SK-N-SH (cell line): ENCODE results near the gene ARHGEF10L. TPM values are rescaled to one million over a fixed set of nuclear protein-coding genes. Genes with fewer than 3 reads are reported as not detected.

Experiments
- CTCF ChIA-PET: fragments of 300-600, 350-600 bp; formaldehyde crosslinking; extraction: SDS; loops from one replicate; lab custom pipeline; 2021; lab: Yijun Ruan, JAX
- POLR2A ChIA-PET: fragments of 350-600 bp; sonication (Branson Sonifier 250); formaldehyde crosslinking; extraction: SDS; loops from one replicate; lab custom pipeline; 2020; ENCODE audit warnings: antibody characterized with exemption, inconsistent platforms; lab: Yijun Ruan, JAX
- DNase-seq: peaks from one replicate; pipeline ENCODE4 v3.0.0; 2012
- H2AFZ ChIP-seq: fragments of 200-600 bp; sonication (generic); 2 replicates; pipeline ENCODE4 v1.8.1; 2016; ENCODE audit warnings: antibody characterized with exemption, mild to moderate bottlenecking, low read depth
- H3F3A ChIP-seq: fragments of 200-600 bp; sonication (generic); replicated peaks from 2 replicates; pipeline ENCODE3; 2016; ENCODE audit warnings: antibody characterized with exemption, mild to moderate bottlenecking; ENCODE audit not compliant: insufficient read depth
- H3K27ac ChIP-seq, 2 experiments: fragments of 200-500 bp in 1 of 2; fragments of 200-600 bp in 1 of 2; sonication (Bioruptor generic) in 1 of 2; sonication (generic), shearing (Covaris generic) in 1 of 2; 2 replicates each; pipeline versions ENCODE4 v1.5.1 to v1.6.1; 2014 to 2016; ENCODE audit warnings: low read depth in 2 of 2, inconsistent platforms in 1 of 2, low read length in 1 of 2, mild to moderate bottlenecking in 1 of 2, mixed read lengths in 1 of 2
- H3K27me3 ChIP-seq: fragments of 200-600 bp; sonication (generic), shearing (Covaris generic); 2 replicates; pipeline ENCODE4 v1.6.1; 2016; ENCODE audit warnings: mixed run types; ENCODE audit not compliant: insufficient read depth
- H3K36me3 ChIP-seq, 2 experiments: fragments of 200-500 bp in 1 of 2; fragments of 200-600 bp in 1 of 2; sonication (Bioruptor generic) in 1 of 2; sonication (generic) in 1 of 2; replicated peaks in 1 of 2; 2 replicates each; pipeline versions ENCODE3 to v1.5.1; 2014 to 2016; ENCODE audit warnings: low read length in 1 of 2, mild to moderate bottlenecking in 1 of 2; ENCODE audit not compliant: insufficient read depth in 2 of 2, control insufficient read depth in 1 of 2
- H3K4me1 ChIP-seq, 2 experiments: fragments of 200-500 bp in 1 of 2; fragments of 200-600 bp in 1 of 2; sonication (Bioruptor generic) in 1 of 2; sonication (generic), shearing (Covaris generic) in 1 of 2; 2 replicates each; pipeline versions ENCODE4 v1.5.1 to v1.6.1; 2014 to 2016; ENCODE audit warnings: low read depth in 1 of 2, low read length in 1 of 2, mixed run types in 1 of 2; ENCODE audit not compliant: insufficient read depth in 2 of 2, control insufficient read depth in 1 of 2
- H3K4me2 ChIP-seq: fragments of 200-600 bp; sonication (generic), shearing (Covaris generic); 2 replicates; pipeline ENCODE4 v1.6.1; 2017; ENCODE audit warnings: mixed run types
- H3K4me3 ChIP-seq, 2 experiments: fragments of 200-500 bp in 1 of 2; fragments of 200-600 bp in 1 of 2; sonication (Bioruptor generic) in 1 of 2; sonication (generic), shearing (Covaris generic) in 1 of 2; 2 replicates each; pipeline versions ENCODE4 v1.5.1 to v1.8.1; 2014 to 2016; ENCODE audit warnings: low read depth in 2 of 2, inconsistent platforms in 1 of 2, low read length in 1 of 2, mild to moderate bottlenecking in 1 of 2, mixed read lengths in 1 of 2, moderate library complexity in 1 of 2
- H3K79me2 ChIP-seq: fragments of 200-600 bp; sonication (generic); 2 replicates; pipeline ENCODE4 v1.8.1; 2017; ENCODE audit warnings: mild to moderate bottlenecking; ENCODE audit not compliant: insufficient read depth
- H3K9ac ChIP-seq: fragments of 200-600 bp; sonication (generic); 2 replicates; pipeline ENCODE4 v1.6.1; 2017; ENCODE audit warnings: mixed run types
- H3K9me2 ChIP-seq: fragments of 200-600 bp; sonication (generic); 2 replicates; pipeline ENCODE4 v1.6.1; 2017; ENCODE audit warnings: mixed run types
- H3K9me3 ChIP-seq: fragments of 200-600 bp; sonication (generic); 2 replicates; pipeline ENCODE4 v1.6.1; 2017; ENCODE audit warnings: mixed run types, mild to moderate bottlenecking, moderate library complexity
- H4K20me1 ChIP-seq: fragments of 200-600 bp; sonication (generic); 2 replicates; pipeline ENCODE4 v1.6.1; 2017; ENCODE audit warnings: mild to moderate bottlenecking, mixed run types; ENCODE audit not compliant: insufficient read depth
- CHD2 ChIP-seq: fragments of 150-350 bp; IDR thresholded peaks from 2 replicates; pipeline ENCODE4 v1.6.1; 2018; ENCODE audit warnings: low read length; ENCODE audit not compliant: partially characterized antibody
- ELF1 ChIP-seq: IDR thresholded peaks from 2 replicates; pipeline ENCODE4 v1.4.0; 2012
- EZH2phosphoT487 ChIP-seq: fragments of 200-600 bp; sonication (generic); IDR thresholded peaks from 2 replicates; pipeline ENCODE4 v1.6.1; 2017; ENCODE audit warnings: low read depth, mixed run types, mild to moderate bottlenecking, antibody characterized with exemption, moderate library complexity, borderline replicate concordance
- FOSL2 ChIP-seq: IDR thresholded peaks from 2 replicates; pipeline ENCODE4 v1.4.0; 2012; ENCODE audit warnings: low read depth, mild to moderate bottlenecking, moderate library complexity, borderline replicate concordance
- FOXJ3 ChIP-seq: sonication (generic); formaldehyde crosslinking; IDR thresholded peaks from 2 replicates; pipeline ENCODE4 v1.5.1; 2020; ENCODE audit warnings: mild to moderate bottlenecking, missing genetic modification reagents
- JUND ChIP-seq: IDR thresholded peaks from 2 replicates; pipeline ENCODE4 v1.4.0; 2012
- MEF2A ChIP-seq: IDR thresholded peaks from 2 replicates; pipeline ENCODE4 v1.4.0; 2012; ENCODE audit warnings: low read depth, borderline replicate concordance
- MXI1 ChIP-seq: IDR thresholded peaks from 2 replicates; pipeline ENCODE4 v1.6.1; 2012; ENCODE audit warnings: mild to moderate bottlenecking, low read depth, low read length, improper control_type of control experiment
- NFIC ChIP-seq: IDR thresholded peaks from 2 replicates; pipeline ENCODE4 v1.4.0; 2012; ENCODE audit warnings: borderline replicate concordance
- NRF1 ChIP-seq: IDR thresholded peaks from 2 replicates; pipeline ENCODE4 v1.6.1; 2012; ENCODE audit warnings: low read depth, mild to moderate bottlenecking, low read length
- POLR2AphosphoS5 ChIP-seq: IDR thresholded peaks from 2 replicates; pipeline ENCODE4 v1.6.1; 2012; ENCODE audit warnings: low read depth, low read length
- RAD21 ChIP-seq: IDR thresholded peaks from 2 replicates; pipeline ENCODE4 v1.6.1; 2012; ENCODE audit warnings: mild to moderate bottlenecking, low read length
- RCOR1 ChIP-seq: fragments of 150-350 bp; IDR thresholded peaks from 2 replicates; pipeline ENCODE4 v1.6.1; 2017; ENCODE audit warnings: antibody characterized with exemption, low read length
- RFX5 ChIP-seq: IDR thresholded peaks from 2 replicates; pipeline ENCODE4 v1.6.1; 2012; ENCODE audit warnings: mild to moderate bottlenecking, improper control_type of control experiment, low read length
- RXRA ChIP-seq: IDR thresholded peaks from 2 replicates; pipeline ENCODE4 v1.4.0; 2012; ENCODE audit warnings: low read depth, mild to moderate bottlenecking, borderline replicate concordance
- SIN3A ChIP-seq: IDR thresholded peaks from 2 replicates; pipeline ENCODE4 v1.6.1; 2012; ENCODE audit warnings: low read depth, mild to moderate bottlenecking, low read length, moderate library complexity, borderline replicate concordance
- SMC3 ChIP-seq: IDR thresholded peaks from 2 replicates; pipeline ENCODE4 v1.6.1; 2012; ENCODE audit warnings: low read depth, low read length, improper control_type of control experiment
- TCF12 ChIP-seq: IDR thresholded peaks from 2 replicates; pipeline ENCODE4 v1.4.0; 2012
- TEAD4 ChIP-seq: IDR thresholded peaks from 2 replicates; pipeline ENCODE4 v1.4.0; 2012; ENCODE audit warnings: mild to moderate bottlenecking, borderline replicate concordance; ENCODE audit not compliant: insufficient read depth
- YY1 ChIP-seq: IDR thresholded peaks from 2 replicates; pipeline ENCODE4 v1.4.0; 2012; ENCODE audit warnings: low read depth, mild to moderate bottlenecking
- WGBS: methylation state at CpG from one replicate; pipeline ENCODE4 v1.1.6; 2017; ENCODE audit warnings: low lambda C conversion rate; 5-methylcytosine and 5-hydroxymethylcytosine counted together
- polyA plus RNA-seq, 3 experiments: library from polyadenylated mRNA; depleted of rRNA; stranded (reverse); fragments of >200 nt; gene quantifications; 2 replicates each; pipeline ENCODE4 v1.2.3, GENCODE V29; 2012
- TF ChIP-seq, protein P1 (sequence below): IDR thresholded peaks from 2 replicates; pipeline ENCODE4 v1.4.0; 2012; ENCODE audit warnings: low read depth, borderline replicate concordance
- TF ChIP-seq, protein P2 (sequence below): IDR thresholded peaks from 2 replicates; pipeline ENCODE4; 2012
- TF ChIP-seq, protein P3 (sequence below): IDR thresholded peaks from 2 replicates; pipeline ENCODE4 v1.6.1; 2012; ENCODE audit warnings: mild to moderate bottlenecking, low read depth, low read length, moderate library complexity
- TF ChIP-seq, protein P4 (sequence below): fragments of 150-350 bp; IDR thresholded peaks from 2 replicates; pipeline ENCODE4 v1.6.1; 2017; ENCODE audit warnings: antibody characterized with exemption, low read length, low read depth, borderline replicate concordance
- TF ChIP-seq, protein P5 (sequence below): fragments of 150-350 bp; IDR thresholded peaks from 2 replicates; pipeline ENCODE4 v1.6.1; 2016; ENCODE audit warnings: mild to moderate bottlenecking, low read depth, low read length
- TF ChIP-seq, protein P6 (sequence below): IDR thresholded peaks from 2 replicates; pipeline ENCODE4 v1.4.0; 2012; ENCODE audit warnings: low read depth

The ARHGEF10L gene
- polyA plus RNA-seq, 1 of the 3 experiments (the other 2 are of a cell fraction), result 12.5 TPM

DNA sequence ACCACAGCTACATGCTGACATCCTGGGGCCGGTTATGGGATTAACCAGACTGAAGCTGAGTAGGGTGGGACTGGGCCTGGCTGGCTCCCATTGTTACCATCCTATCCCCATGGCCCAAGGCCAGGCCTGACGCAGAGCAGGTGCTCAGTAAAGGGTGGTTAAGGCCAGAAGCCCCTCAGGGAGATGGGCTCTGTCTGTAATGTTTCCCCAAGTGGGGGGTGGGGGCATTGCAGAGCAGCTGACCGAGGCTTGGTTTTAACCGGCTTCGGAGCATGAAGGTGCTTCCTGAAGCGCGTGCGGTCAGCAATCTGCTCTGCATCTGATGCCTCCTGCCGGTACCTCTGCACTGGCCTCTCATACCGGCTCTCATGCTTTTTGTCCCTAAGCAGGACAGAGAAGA is 132.2 kb downstream of the ARHGEF10L start:
- Histone ChIP-seq H3K27me3 (no peaks in the 10 kb centered on the region), H3F3A (peaks cover 9% of the 10 kb centered on the region), H3K79me2 (no peaks in the 10 kb centered on the region), H3K4me1 (peaks cover 0 to 59% of the 10 kb centered on the region in 2 experiments; a peak in 2 of 4 replicates), H3K36me3 (peaks cover 0 to 3% of the 10 kb centered on the region in 2 experiments), H3K9me2 (no peaks in the 10 kb centered on the region), H3K9ac (no peak overlapping the region), H2AFZ (no peak overlapping the region), H3K4me3 (no peak overlapping the region), H4K20me1 (peaks cover 22% of the 10 kb centered on the region), H3K27ac (peak overlapping the region in 1 of 2 experiments; percentile 95; a peak in 2 of 4 replicates)
- WGBS, result 72% methylated on average over 8 of the region's 10 CpGs
- ChIA-PET POLR2A (interaction anchor here (1.7 to 1.9 kb wide), 2 partner anchors 11 to 17 kb away, joined by 3 to 7 read pairs; no protein-coding TSS in a partner anchor), CTCF (interaction anchor here (0.6 to 6.3 kb wide), 7 partner anchors 10 to 72 kb away, joined by 3 to 52 read pairs (median 4); no protein-coding TSS in a partner anchor)
- DNase-seq, result peak; percentile 80
- TF ChIP-seq MXI1 (0 out of 2 replicates have a peak, but pooled peaks have one; percentile 27), FOSL2 (no peak), CHD2 (no peak), MEF2A (no peak), RFX5 (no peak), RXRA (no peak), NRF1 (no peak), EZH2phosphoT487 (no peak), TCF12 (no peak), NFIC (no peak), TEAD4 (no peak), SMC3 (no peak), RAD21 (0 out of 2 replicates have a peak, but pooled peaks have one; percentile 12), RCOR1 (no peak), ELF1 (no peak), POLR2AphosphoS5 (no peak), SIN3A (no peak), FOXJ3 (CRISPR knock-in tag) (peak; percentile 8; the same call in 1 of the 2 replicates), JUND (no peak), YY1 (no peak)
- TF ChIP-seq, protein P1, sequence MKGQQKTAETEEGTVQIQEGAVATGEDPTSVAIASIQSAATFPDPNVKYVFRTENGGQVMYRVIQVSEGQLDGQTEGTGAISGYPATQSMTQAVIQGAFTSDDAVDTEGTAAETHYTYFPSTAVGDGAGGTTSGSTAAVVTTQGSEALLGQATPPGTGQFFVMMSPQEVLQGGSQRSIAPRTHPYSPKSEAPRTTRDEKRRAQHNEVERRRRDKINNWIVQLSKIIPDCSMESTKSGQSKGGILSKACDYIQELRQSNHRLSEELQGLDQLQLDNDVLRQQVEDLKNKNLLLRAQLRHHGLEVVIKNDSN, result no peak
- TF ChIP-seq, protein P2, sequence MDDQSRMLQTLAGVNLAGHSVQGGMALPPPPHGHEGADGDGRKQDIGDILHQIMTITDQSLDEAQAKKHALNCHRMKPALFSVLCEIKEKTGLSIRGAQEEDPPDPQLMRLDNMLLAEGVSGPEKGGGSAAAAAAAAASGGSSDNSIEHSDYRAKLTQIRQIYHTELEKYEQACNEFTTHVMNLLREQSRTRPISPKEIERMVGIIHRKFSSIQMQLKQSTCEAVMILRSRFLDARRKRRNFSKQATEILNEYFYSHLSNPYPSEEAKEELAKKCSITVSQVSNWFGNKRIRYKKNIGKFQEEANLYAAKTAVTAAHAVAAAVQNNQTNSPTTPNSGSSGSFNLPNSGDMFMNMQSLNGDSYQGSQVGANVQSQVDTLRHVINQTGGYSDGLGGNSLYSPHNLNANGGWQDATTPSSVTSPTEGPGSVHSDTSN, result no peak
- TF ChIP-seq, protein P3, sequence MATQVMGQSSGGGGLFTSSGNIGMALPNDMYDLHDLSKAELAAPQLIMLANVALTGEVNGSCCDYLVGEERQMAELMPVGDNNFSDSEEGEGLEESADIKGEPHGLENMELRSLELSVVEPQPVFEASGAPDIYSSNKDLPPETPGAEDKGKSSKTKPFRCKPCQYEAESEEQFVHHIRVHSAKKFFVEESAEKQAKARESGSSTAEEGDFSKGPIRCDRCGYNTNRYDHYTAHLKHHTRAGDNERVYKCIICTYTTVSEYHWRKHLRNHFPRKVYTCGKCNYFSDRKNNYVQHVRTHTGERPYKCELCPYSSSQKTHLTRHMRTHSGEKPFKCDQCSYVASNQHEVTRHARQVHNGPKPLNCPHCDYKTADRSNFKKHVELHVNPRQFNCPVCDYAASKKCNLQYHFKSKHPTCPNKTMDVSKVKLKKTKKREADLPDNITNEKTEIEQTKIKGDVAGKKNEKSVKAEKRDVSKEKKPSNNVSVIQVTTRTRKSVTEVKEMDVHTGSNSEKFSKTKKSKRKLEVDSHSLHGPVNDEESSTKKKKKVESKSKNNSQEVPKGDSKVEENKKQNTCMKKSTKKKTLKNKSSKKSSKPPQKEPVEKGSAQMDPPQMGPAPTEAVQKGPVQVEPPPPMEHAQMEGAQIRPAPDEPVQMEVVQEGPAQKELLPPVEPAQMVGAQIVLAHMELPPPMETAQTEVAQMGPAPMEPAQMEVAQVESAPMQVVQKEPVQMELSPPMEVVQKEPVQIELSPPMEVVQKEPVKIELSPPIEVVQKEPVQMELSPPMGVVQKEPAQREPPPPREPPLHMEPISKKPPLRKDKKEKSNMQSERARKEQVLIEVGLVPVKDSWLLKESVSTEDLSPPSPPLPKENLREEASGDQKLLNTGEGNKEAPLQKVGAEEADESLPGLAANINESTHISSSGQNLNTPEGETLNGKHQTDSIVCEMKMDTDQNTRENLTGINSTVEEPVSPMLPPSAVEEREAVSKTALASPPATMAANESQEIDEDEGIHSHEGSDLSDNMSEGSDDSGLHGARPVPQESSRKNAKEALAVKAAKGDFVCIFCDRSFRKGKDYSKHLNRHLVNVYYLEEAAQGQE, result no peak
- TF ChIP-seq, protein P4, sequence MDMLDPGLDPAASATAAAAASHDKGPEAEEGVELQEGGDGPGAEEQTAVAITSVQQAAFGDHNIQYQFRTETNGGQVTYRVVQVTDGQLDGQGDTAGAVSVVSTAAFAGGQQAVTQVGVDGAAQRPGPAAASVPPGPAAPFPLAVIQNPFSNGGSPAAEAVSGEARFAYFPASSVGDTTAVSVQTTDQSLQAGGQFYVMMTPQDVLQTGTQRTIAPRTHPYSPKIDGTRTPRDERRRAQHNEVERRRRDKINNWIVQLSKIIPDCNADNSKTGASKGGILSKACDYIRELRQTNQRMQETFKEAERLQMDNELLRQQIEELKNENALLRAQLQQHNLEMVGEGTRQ, result no peak
- TF ChIP-seq, protein P5, sequence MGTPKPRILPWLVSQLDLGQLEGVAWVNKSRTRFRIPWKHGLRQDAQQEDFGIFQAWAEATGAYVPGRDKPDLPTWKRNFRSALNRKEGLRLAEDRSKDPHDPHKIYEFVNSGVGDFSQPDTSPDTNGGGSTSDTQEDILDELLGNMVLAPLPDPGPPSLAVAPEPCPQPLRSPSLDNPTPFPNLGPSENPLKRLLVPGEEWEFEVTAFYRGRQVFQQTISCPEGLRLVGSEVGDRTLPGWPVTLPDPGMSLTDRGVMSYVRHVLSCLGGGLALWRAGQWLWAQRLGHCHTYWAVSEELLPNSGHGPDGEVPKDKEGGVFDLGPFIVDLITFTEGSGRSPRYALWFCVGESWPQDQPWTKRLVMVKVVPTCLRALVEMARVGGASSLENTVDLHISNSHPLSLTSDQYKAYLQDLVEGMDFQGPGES, result no peak
- TF ChIP-seq, protein P6, sequence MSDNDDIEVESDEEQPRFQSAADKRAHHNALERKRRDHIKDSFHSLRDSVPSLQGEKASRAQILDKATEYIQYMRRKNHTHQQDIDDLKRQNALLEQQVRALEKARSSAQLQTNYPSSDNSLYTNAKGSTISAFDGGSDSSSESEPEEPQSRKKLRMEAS, result no peak
- TF ChIP-seq, all 33 proteins: peak for 3
- no peaks in the 10 kb centered on the region for H3K9me3 ChIP-seq
- H3K4me2 ChIP-seq, result no peak overlapping the region
